ENCODE data around the gene ST7.

ST7 gene

DNA sequence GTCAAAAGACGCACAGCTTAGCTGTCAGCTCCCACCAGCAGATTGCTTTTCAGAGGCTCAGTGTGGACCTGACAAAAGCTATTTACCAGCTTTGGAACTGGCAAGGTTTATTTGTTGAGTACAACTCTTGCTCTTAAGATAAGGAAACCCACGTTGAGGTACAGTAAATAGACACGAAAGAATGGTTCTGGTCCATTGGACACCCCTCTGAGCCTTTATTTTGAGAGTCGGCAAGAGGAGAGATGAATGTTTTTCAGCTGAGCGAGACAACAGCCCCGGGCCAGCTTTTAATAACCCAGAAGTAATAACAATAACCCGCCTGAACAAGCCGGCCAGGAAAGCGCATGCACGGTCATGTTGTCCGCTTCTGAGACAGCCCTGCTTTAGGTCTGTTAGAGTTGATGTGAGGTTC lies 320.5 kb downstream of the ST7 start:
- no peak for DNase-seq (ENCODE audit: low spot score)

DNA sequence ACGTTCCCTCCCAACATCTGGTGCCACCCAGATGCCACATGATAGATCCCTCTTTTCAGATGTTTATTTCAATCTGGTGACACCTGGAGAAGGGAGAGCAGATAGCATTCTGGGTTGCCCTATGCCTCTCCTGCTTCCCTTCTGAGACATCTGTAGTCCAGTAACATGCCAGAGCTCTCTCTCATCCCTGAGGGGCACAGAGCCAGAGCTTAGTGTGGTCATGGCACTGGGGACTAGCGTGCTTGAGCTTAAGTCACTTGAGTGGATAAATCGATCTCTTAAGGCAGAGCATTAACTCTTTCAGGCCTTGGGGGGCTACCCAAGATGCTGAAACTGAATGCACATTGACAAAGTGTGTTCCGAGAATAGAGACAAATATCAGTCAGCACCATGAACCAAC lies 321.6 kb downstream of the ST7 start:
- DNase-seq (ENCODE audit: low spot score), result no peak

DNA sequence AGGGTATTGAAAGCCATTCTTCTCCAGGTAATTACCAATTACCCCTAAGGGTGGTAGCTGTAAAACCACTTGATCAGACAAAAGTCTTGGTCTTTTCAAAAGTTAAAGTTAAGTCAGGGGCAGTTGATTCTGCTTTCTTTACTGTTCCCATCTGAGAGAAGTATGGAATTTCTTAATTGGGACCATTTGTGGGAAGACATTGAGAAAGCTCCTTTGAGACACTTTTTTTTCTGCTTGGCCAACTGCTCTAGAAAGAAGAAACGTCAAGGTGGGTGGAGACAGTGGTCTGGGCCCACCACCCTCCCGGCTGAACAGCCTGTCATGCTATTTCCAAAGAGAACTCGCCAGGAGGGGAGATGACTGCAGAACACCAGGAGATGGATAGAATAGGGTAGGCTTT lies 324.3 kb downstream of the ST7 start:
- no peak for DNase-seq (ENCODE audit: low spot score)

GRCh38 chr7:117278040-117278439 lies 324.7 kb downstream of the ST7 start:
- no peak for DNase-seq (ENCODE audit: low spot score)

GRCh38 chr7:117279203-117279602 lies 325.9 kb downstream of the ST7 start:
- no peak for DNase-seq (ENCODE audit: low spot score)

All from CD4-positive, alpha-beta T cell treated with Interleukin-6 at 100 ng/mL for 8 hours (primary cell).